ENCODE data around the gene TEAD2. TPM values are rescaled to one million over a fixed set of nuclear protein-coding genes. Genes with fewer than 3 reads are reported as not detected.
A peak's percentile ranks its signal among the peaks of the same experiment; 100 is the strongest.
"Not testable (repeated sequence)": the region's sequence is repeated elsewhere in the genome, so short reads cannot be mapped to it uniquely, and the experiment has no call there.

TEAD2 gene
- total and polyA plus RNA-seq, 12 donors = 5.4 to 42.8 (median 27.4) TPM

- DNase-seq = no peak
- H3K27me3 ChIP-seq = no peaks in the 10 kb centered on the region
- WGBS, 4 donors = 84 to 95% (median 87%) methylated on average over 6 of the region's 6 CpGs
- H3K36me3 ChIP-seq (replicated peaks in 1 of 2) = no peaks in the 10 kb centered on the region
- TF ChIP-seq CTCF (IDR thresholded peaks at IDR 0.05) (no peak), POLR2A (IDR thresholded peaks at IDR 0.05) (no peak)
- no peaks in the 10 kb centered on the region for H3K4me1 ChIP-seq (replicated peaks in 1 of 2)
- H3K27ac ChIP-seq = no peak overlapping the region
- intact Hi-C loops (cut with DNase I) = no loop called here
- no peak overlapping the region for H3K4me3 ChIP-seq
- H3K9me3 ChIP-seq (replicated peaks in 1 of 3) = no peaks in the 10 kb centered on the region
Measured at GRCh38 chr19:49309087-49309486, 53.1 kb downstream of the TEAD2 start.

- H3K4me3 ChIP-seq; H3K4me1 ChIP-seq (replicated peaks in 1 of 2); H3K36me3 ChIP-seq (replicated peaks in 1 of 2); intact Hi-C loops (cut with DNase I); H3K27me3 ChIP-seq; H3K9me3 ChIP-seq (replicated peaks in 1 of 3); DNase-seq; H3K27ac ChIP-seq: not testable (repeated sequence)
- 67 to 82% (median 75%) methylated on average over 7 of the region's 7 CpGs for WGBS, 4 donors
Measured at GRCh38 chr19:49306734-49307133, 55.5 kb downstream of the TEAD2 start.

GRCh38 chr19:49301866-49302252, 60.4 kb downstream of the TEAD2 start:
- intact Hi-C loops (cut with DNase I) = no loop called here
- 79 to 80% (median 80%) methylated on average over 5 of the region's 5 CpGs; no CpG with 5 or more reads in 1 of the 4 donors for WGBS, 4 donors
- Histone ChIP-seq H3K36me3 (replicated peaks in 1 of 2) (no peaks in the 10 kb centered on the region), H3K4me3 (no peak overlapping the region), H3K9me3 (replicated peaks in 1 of 3) (no peaks in the 10 kb centered on the region), H3K4me1 (replicated peaks in 1 of 2) (no peaks in the 10 kb centered on the region), H3K27me3 (no peaks in the 10 kb centered on the region), H3K27ac (no peak overlapping the region)
- DNase-seq = no peak
- no peak for TF ChIP-seq CTCF (IDR thresholded peaks at IDR 0.05)
- TF ChIP-seq POLR2A (IDR thresholded peaks at IDR 0.05) = no peak

GRCh38 chr19:49301165-49301865, 60.9 kb downstream of the TEAD2 start:
- peak; percentile 48 to 82 (median 68) for TF ChIP-seq CTCF (IDR thresholded peaks at IDR 0.05)
- TF ChIP-seq POLR2A (IDR thresholded peaks at IDR 0.05) = no peak
- Histone ChIP-seq H3K27ac (no peak overlapping the region), H3K9me3 (replicated peaks in 1 of 3) (no peaks in the 10 kb centered on the region), H3K36me3 (replicated peaks in 1 of 2) (no peaks in the 10 kb centered on the region), H3K4me1 (replicated peaks in 1 of 2) (no peaks in the 10 kb centered on the region), H3K4me3 (peak overlapping the region in 1 of 4 donors; percentile 33), H3K27me3 (no peaks in the 10 kb centered on the region)
- peak; percentile 62 to 84 (median 76) for DNase-seq
- 19 to 26% (median 22%) methylated on average over 5 to 8 of the region's 8 CpGs for WGBS, 4 donors
- intact Hi-C loops (cut with DNase I) = no loop called here

GRCh38 chr19:49298653-49299052, 63.6 kb downstream of the TEAD2 start:
- H3K27ac ChIP-seq; intact Hi-C loops (cut with DNase I); H3K4me3 ChIP-seq; H3K4me1 ChIP-seq (replicated peaks in 1 of 2); H3K27me3 ChIP-seq; H3K9me3 ChIP-seq (replicated peaks in 1 of 3); DNase-seq; H3K36me3 ChIP-seq (replicated peaks in 1 of 2): not testable (repeated sequence)
- WGBS, 4 donors = 82 to 91% (median 85%) methylated on average over 3 of the region's 3 CpGs

Data from adrenal gland (tissue), 12 donors.